ENCODE data around the gene CLDN2.

Gene CLDN2

GRCh38 chrX:106946464-106946863, 26.3 kb downstream of the CLDN2 start:
- DNase-seq (ENCODE audit: low read depth), result no peak
- no peak for TF ChIP-seq CTCF (IDR thresholded peaks at IDR 0.05; ENCODE audit: insufficient read depth, low read depth, low read length, missing control alignments)
- H3K4me3 ChIP-seq (ENCODE audit: low read length), result no peak overlapping the region

GRCh38 chrX:106948641-106949040, 28.4 kb downstream of the CLDN2 start:
- H3K4me3 ChIP-seq (ENCODE audit: low read length), result no peak overlapping the region
- DNase-seq (ENCODE audit: low read depth), result peak; percentile 54
- TF ChIP-seq CTCF (IDR thresholded peaks at IDR 0.05; ENCODE audit: insufficient read depth, low read depth, low read length, missing control alignments), result no peak

- TF ChIP-seq CTCF (IDR thresholded peaks at IDR 0.05; ENCODE audit: insufficient read depth, low read depth, low read length, missing control alignments), result no peak
- no peak overlapping the region for H3K4me3 ChIP-seq (ENCODE audit: low read length)
- no peak for DNase-seq (ENCODE audit: low read depth)
Observed at GRCh38 chrX:106949366-106949765, 29.2 kb downstream of the CLDN2 start.

- TF ChIP-seq CTCF (IDR thresholded peaks at IDR 0.05; ENCODE audit: insufficient read depth, low read depth, low read length, missing control alignments), result no peak
- DNase-seq (ENCODE audit: low read depth), result no peak
- no peak overlapping the region for H3K4me3 ChIP-seq (ENCODE audit: low read length)
Observed at GRCh38 chrX:106950381-106950780, 30.2 kb downstream of the CLDN2 start.

- DNase-seq (ENCODE audit: low read depth), result no peak
- no peak for TF ChIP-seq CTCF (IDR thresholded peaks at IDR 0.05; ENCODE audit: insufficient read depth, low read depth, low read length, missing control alignments)
- H3K4me3 ChIP-seq (ENCODE audit: low read length), result no peak overlapping the region
Observed at GRCh38 chrX:106951230-106951629, 31.0 kb downstream of the CLDN2 start.

- DNase-seq (ENCODE audit: low read depth), result no peak
- H3K4me3 ChIP-seq (ENCODE audit: low read length), result no peak overlapping the region
- no peak for TF ChIP-seq CTCF (IDR thresholded peaks at IDR 0.05; ENCODE audit: insufficient read depth, low read depth, low read length, missing control alignments)
Observed at GRCh38 chrX:106952089-106952488, 31.9 kb downstream of the CLDN2 start.

GRCh38 chrX:106952538-106952937, 32.3 kb downstream of the CLDN2 start:
- no peak overlapping the region for H3K4me3 ChIP-seq (ENCODE audit: low read length)
- no peak for DNase-seq (ENCODE audit: low read depth)
- no peak for TF ChIP-seq CTCF (IDR thresholded peaks at IDR 0.05; ENCODE audit: insufficient read depth, low read depth, low read length, missing control alignments)

Measured in epithelial cell of esophagus (primary cell).